HCT116 (cell line): ENCODE data around the gene ETS1.

Experiments
- CTCF ChIP-seq, 3 experiments: fragments of 200-600 bp in 1 of 3; sonication (generic) in 1 of 3; IDR thresholded peaks in 2 of 3; conservative IDR thresholded peaks in 1 of 3; 2 replicates each; pipeline ENCODE4 v1.5.1; 2012 to 2017; ENCODE audit warnings: low read depth in 2 of 3, low read length in 2 of 3, antibody characterized with exemption in 1 of 3, borderline replicate concordance in 1 of 3, control low read depth in 1 of 3, mild to moderate bottlenecking in 1 of 3, mixed read lengths in 1 of 3, mixed run types in 1 of 3, moderate library complexity in 1 of 3; ENCODE audit not compliant: insufficient read depth in 1 of 3
- EGR1 ChIP-seq: IDR thresholded peaks from 2 replicates; pipeline ENCODE4 v1.6.1; 2012; ENCODE audit warnings: low read depth
- FOSL1 ChIP-seq: IDR thresholded peaks from 2 replicates; pipeline ENCODE4 v1.6.1; 2012; ENCODE audit warnings: low read depth
- POLR2A ChIP-seq: IDR thresholded peaks from 2 replicates; pipeline ENCODE4 v1.7.0; 2011; ENCODE audit warnings: borderline replicate concordance; ENCODE audit not compliant: insufficient read depth, insufficient read length; ENCODE audit errors: extremely low read depth
- POLR2AphosphoS5 ChIP-seq: IDR thresholded peaks from 2 replicates; pipeline ENCODE4 v1.6.1; 2011; ENCODE audit warnings: mild to moderate bottlenecking, low read depth, low read length, moderate library complexity
- RAD21 ChIP-seq: IDR thresholded peaks from 2 replicates; pipeline ENCODE4 v1.6.1; 2012; ENCODE audit warnings: low read depth, mild to moderate bottlenecking
- SIN3A ChIP-seq: IDR thresholded peaks from 2 replicates; pipeline ENCODE4 v1.6.1; 2012; ENCODE audit warnings: low read depth
- SP1 ChIP-seq: IDR thresholded peaks from 2 replicates; pipeline ENCODE4 v1.6.1; 2012; ENCODE audit warnings: low read depth
- YY1 ChIP-seq: IDR thresholded peaks from 2 replicates; pipeline ENCODE4 v1.6.1; 2011; ENCODE audit warnings: low read length, low read depth, moderate library complexity, mild to moderate bottlenecking; ENCODE audit not compliant: insufficient replicate concordance; ENCODE audit errors: extremely low read depth
- TF ChIP-seq, protein P1 (sequence below): IDR thresholded peaks from 2 replicates; pipeline ENCODE4 v1.6.1; 2012; ENCODE audit warnings: low read depth
- TF ChIP-seq, protein P2 (sequence below): IDR thresholded peaks from 2 replicates; pipeline ENCODE4 v1.6.1; 2012

- no peak for TF ChIP-seq CTCF (IDR thresholded peaks at IDR 0.05 in 2 of 3, conservative IDR thresholded peaks at IDR 0.05 in 1 of 3; ENCODE audit: borderline replicate concordance in 1 of 3, insufficient read depth in 1 of 3, low read depth in 2 of 3, low read length in 2 of 3)
- no peak for TF ChIP-seq SP1
- no peak for TF ChIP-seq EGR1
- TF ChIP-seq, protein P1, sequence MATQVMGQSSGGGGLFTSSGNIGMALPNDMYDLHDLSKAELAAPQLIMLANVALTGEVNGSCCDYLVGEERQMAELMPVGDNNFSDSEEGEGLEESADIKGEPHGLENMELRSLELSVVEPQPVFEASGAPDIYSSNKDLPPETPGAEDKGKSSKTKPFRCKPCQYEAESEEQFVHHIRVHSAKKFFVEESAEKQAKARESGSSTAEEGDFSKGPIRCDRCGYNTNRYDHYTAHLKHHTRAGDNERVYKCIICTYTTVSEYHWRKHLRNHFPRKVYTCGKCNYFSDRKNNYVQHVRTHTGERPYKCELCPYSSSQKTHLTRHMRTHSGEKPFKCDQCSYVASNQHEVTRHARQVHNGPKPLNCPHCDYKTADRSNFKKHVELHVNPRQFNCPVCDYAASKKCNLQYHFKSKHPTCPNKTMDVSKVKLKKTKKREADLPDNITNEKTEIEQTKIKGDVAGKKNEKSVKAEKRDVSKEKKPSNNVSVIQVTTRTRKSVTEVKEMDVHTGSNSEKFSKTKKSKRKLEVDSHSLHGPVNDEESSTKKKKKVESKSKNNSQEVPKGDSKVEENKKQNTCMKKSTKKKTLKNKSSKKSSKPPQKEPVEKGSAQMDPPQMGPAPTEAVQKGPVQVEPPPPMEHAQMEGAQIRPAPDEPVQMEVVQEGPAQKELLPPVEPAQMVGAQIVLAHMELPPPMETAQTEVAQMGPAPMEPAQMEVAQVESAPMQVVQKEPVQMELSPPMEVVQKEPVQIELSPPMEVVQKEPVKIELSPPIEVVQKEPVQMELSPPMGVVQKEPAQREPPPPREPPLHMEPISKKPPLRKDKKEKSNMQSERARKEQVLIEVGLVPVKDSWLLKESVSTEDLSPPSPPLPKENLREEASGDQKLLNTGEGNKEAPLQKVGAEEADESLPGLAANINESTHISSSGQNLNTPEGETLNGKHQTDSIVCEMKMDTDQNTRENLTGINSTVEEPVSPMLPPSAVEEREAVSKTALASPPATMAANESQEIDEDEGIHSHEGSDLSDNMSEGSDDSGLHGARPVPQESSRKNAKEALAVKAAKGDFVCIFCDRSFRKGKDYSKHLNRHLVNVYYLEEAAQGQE = no peak
- TF ChIP-seq SIN3A = no peak
- no peak for TF ChIP-seq POLR2A
- no peak for TF ChIP-seq FOSL1
- TF ChIP-seq POLR2AphosphoS5 = no peak
- TF ChIP-seq YY1 = no peak
- TF ChIP-seq, protein P2, sequence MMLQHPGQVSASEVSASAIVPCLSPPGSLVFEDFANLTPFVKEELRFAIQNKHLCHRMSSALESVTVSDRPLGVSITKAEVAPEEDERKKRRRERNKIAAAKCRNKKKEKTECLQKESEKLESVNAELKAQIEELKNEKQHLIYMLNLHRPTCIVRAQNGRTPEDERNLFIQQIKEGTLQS = no peak
- TF ChIP-seq RAD21 = no peak
Measured at GRCh38 chr11:128603003-128603696, 15.8 kb upstream of the ETS1 start.
